PC-3 (cell line): ENCODE measurements around the gene SLC39A1. TPM values are rescaled to one million over a fixed set of nuclear protein-coding genes. Genes with fewer than 3 reads are reported as not detected.

ENCODE experiments used
- ATAC-seq: fragments of 200-7000 bp; cut with Tn5 transposase; 2 replicates; pipeline ENCODE4 v1.9.1; 2020; ENCODE audit warnings: mild to moderate bottlenecking, moderate library complexity
- BruUV-seq: library from RNA; stranded (reverse); fragments of 400-500 nt; replicated peaks from 2 replicates; lab custom pipeline; 2021; lab: Mats Ljungman, UMichigan
- CTCF ChIA-PET: fragments of 300-600 bp; sonication (Branson Sonifier 250); formaldehyde crosslinking; loops from one replicate; lab custom pipeline; 2022; ENCODE audit warnings: antibody characterized with exemption; lab: Charles Lee
- POLR2A ChIA-PET: fragments of 300-600 bp; sonication (Branson Sonifier 250); formaldehyde crosslinking; loops from one replicate; lab custom pipeline; 2022; ENCODE audit warnings: antibody characterized with exemption; ENCODE audit not compliant: unreplicated experiment; lab: Charles Lee
- DNase-seq: peaks from one replicate; pipeline ENCODE4 v3.0.0-alpha.2; 2015
- H2AFZ ChIP-seq: fragments of 300-600 bp; sonication (generic); 2 replicates; pipeline ENCODE4 v1.6.0; 2016; ENCODE audit warnings: antibody characterized with exemption, low read length
- H3F3A ChIP-seq: fragments of 300-600 bp; sonication (generic); one replicate; pipeline ENCODE4 v1.6.0; 2017; ENCODE audit warnings: antibody characterized with exemption, low read length, control low read depth, mild to moderate bottlenecking; ENCODE audit not compliant: unreplicated experiment
- H3K27ac ChIP-seq: fragments of 300-600 bp; sonication (generic); 2 replicates; pipeline ENCODE4 v1.5.1; 2016; ENCODE audit warnings: mild to moderate bottlenecking, low read length
- H3K27me3 ChIP-seq: fragments of 300-600 bp; sonication (generic); 2 replicates; pipeline ENCODE4 v1.6.1; 2016; ENCODE audit warnings: low read length, mixed read lengths
- H3K36me3 ChIP-seq: fragments of 300-600 bp; sonication (generic); 2 replicates; pipeline ENCODE4 v1.6.1; 2016; ENCODE audit warnings: low read depth, mixed run types, low read length, mixed read lengths
- H3K4me1 ChIP-seq: fragments of 300-600 bp; sonication (generic); 2 replicates; pipeline ENCODE4 v1.5.1; 2016; ENCODE audit warnings: low read length; ENCODE audit not compliant: insufficient read depth
- H3K4me2 ChIP-seq: fragments of 300-600 bp; sonication (generic); 2 replicates; pipeline ENCODE4 v1.6.0; 2016; ENCODE audit warnings: low read length
- H3K4me3 ChIP-seq: fragments of 300-600 bp; sonication (generic); 2 replicates; pipeline ENCODE4 v1.5.1; 2016; ENCODE audit warnings: mild to moderate bottlenecking, low read length, mixed read lengths
- H3K79me2 ChIP-seq: fragments of 300-600 bp; sonication (generic); 2 replicates; pipeline ENCODE4 v1.6.1; 2017; ENCODE audit warnings: low read length, mixed read lengths
- H3K9ac ChIP-seq: fragments of 300-600 bp; sonication (generic); 2 replicates; pipeline ENCODE4 v1.6.0; 2016; ENCODE audit warnings: mild to moderate bottlenecking, low read length
- H3K9me2 ChIP-seq: fragments of 300-600 bp; sonication (generic); replicated peaks from 2 replicates; pipeline ENCODE4 v1.6.1; 2016; ENCODE audit warnings: mixed run types, low read length, mixed read lengths
- H3K9me3 ChIP-seq: fragments of 300-600 bp; sonication (generic); 2 replicates; pipeline ENCODE4 v1.6.1; 2016; ENCODE audit warnings: low read length, mixed read lengths
- H4K20me1 ChIP-seq: fragments of 300-600 bp; sonication (generic); 2 replicates; pipeline ENCODE4 v1.6.1; 2016; ENCODE audit warnings: low read length, mixed read lengths
- CTCF ChIP-seq: fragments of 300-600 bp; sonication (generic); conservative IDR thresholded peaks from 2 replicates; pipeline ENCODE4 v1.5.1; 2017; ENCODE audit warnings: antibody characterized with exemption, low read depth, mild to moderate bottlenecking, low read length
- EZH2 ChIP-seq: fragments of 300-600 bp; sonication (generic); IDR thresholded peaks from one replicate; pipeline ENCODE4 v1.6.1; 2017; ENCODE audit warnings: antibody characterized with exemption, mild to moderate bottlenecking, low read length; ENCODE audit not compliant: unreplicated experiment
- EZH2phosphoT487 ChIP-seq: fragments of 300-600 bp; sonication (generic); IDR thresholded peaks from 2 replicates; pipeline ENCODE4 v1.6.1; 2018; ENCODE audit warnings: mild to moderate bottlenecking, antibody characterized with exemption, low read length, borderline replicate concordance
- intact Hi-C: fragments of 100-400 bp; cut with micrococcal nuclease; formaldehyde crosslinking; loops from 2 replicates; pipeline ENCODE4 v1.9.0; 2023
- total RNA-seq: library from RNA; depleted of rRNA; stranded (reverse); fragments of >200 nt; gene quantifications from 2 replicates; pipeline ENCODE4 v1.2.3, GENCODE V29; 2014

SLC39A1 gene
- total RNA-seq, 1 experiment from 2014 or later, result 201 TPM

GRCh38 chr1:153928791-153929341 lies 34.5 kb downstream of the SLC39A1 start:
- Histone ChIP-seq H3K4me2 (no peak overlapping the region), H3K9ac (no peak overlapping the region), H3K27me3 (no peaks in the 10 kb centered on the region), H3K36me3 (peaks cover 4% of the 10 kb centered on the region; the same call in 1 of the 2 replicates), H4K20me1 (no peaks in the 10 kb centered on the region), H3K9me2 (no peaks in the 10 kb centered on the region), H3K4me1 (peaks cover 7% of the 10 kb centered on the region), H3K4me3 (no peak overlapping the region), H3K27ac (no peak overlapping the region), H3F3A (no peaks in the 10 kb centered on the region), H2AFZ (no peak overlapping the region), H3K9me3 (no peaks in the 10 kb centered on the region), H3K79me2 (no peaks in the 10 kb centered on the region)
- BruUV-seq, result no TSS peak
- intact Hi-C loops, result no loop called here
- TF ChIP-seq EZH2, result no peak
- no peak for TF ChIP-seq EZH2phosphoT487
- no peak for TF ChIP-seq CTCF
- CTCF ChIA-PET, result interaction anchor here (0.6 kb wide), 1 partner anchor 38 kb away, joined by 3 read pairs; no protein-coding TSS in a partner anchor
- POLR2A ChIA-PET, result interaction anchor here (0.6 kb wide), 1 partner anchor 11 kb away, joined by 4 read pairs; no protein-coding TSS in a partner anchor
- DNase-seq (no peak), ATAC-seq (no peak)

- DNase-seq (no peak), ATAC-seq (no peak)
- H3K9me2 ChIP-seq, result no peaks in the 10 kb centered on the region
- BruUV-seq, result no TSS peak
- no peaks in the 10 kb centered on the region for H3F3A ChIP-seq
- H4K20me1 ChIP-seq, result no peaks in the 10 kb centered on the region
- ChIA-PET CTCF (no interaction called here), POLR2A (no interaction called here)
- H2AFZ ChIP-seq, result no peak overlapping the region
- no peak overlapping the region for H3K27ac ChIP-seq
- H3K4me2 ChIP-seq, result no peak overlapping the region
- no peaks in the 10 kb centered on the region for H3K79me2 ChIP-seq
- intact Hi-C loops, result no loop called here
- H3K36me3 ChIP-seq, result peaks cover 4% of the 10 kb centered on the region; the same call in 1 of the 2 replicates
- no peak overlapping the region for H3K9ac ChIP-seq
- H3K4me3 ChIP-seq, result no peak overlapping the region
- TF ChIP-seq EZH2 (no peak), CTCF (no peak), EZH2phosphoT487 (no peak)
- H3K4me1 ChIP-seq, result peaks cover 12% of the 10 kb centered on the region
- H3K9me3 ChIP-seq, result no peaks in the 10 kb centered on the region
- H3K27me3 ChIP-seq, result no peaks in the 10 kb centered on the region
These were observed 35.1 kb downstream of the SLC39A1 start for GRCh38 chr1:153928245-153928644.

- Histone ChIP-seq H3K4me2 (no peak overlapping the region), H3K36me3 (no peaks in the 10 kb centered on the region), H3K4me3 (no peak overlapping the region), H3F3A (no peaks in the 10 kb centered on the region), H2AFZ (no peak overlapping the region), H4K20me1 (peaks cover 6% of the 10 kb centered on the region; the same call in 1 of the 2 replicates), H3K9me2 (no peaks in the 10 kb centered on the region), H3K27me3 (no peaks in the 10 kb centered on the region), H3K4me1 (peaks cover 12% of the 10 kb centered on the region), H3K79me2 (peaks cover 9% of the 10 kb centered on the region), H3K27ac (no peak overlapping the region), H3K9me3 (no peaks in the 10 kb centered on the region), H3K9ac (no peak overlapping the region)
- no peak for TF ChIP-seq CTCF
- ATAC-seq (no peak), DNase-seq (no peak)
- ChIA-PET CTCF (no interaction called here), POLR2A (no interaction called here)
- intact Hi-C loops, result no loop called here
- BruUV-seq, result no TSS peak
These were observed 36.9 kb downstream of the SLC39A1 start for GRCh38 chr1:153926405-153926804.
